C1 segment of cervical spinal cord (tissue), 14 donors: ENCODE data around the gene BNC2.

Source experiments
- DNase-seq, 14 donors: peaks; one replicate each; lab custom pipeline; 2025; lab: John Stamatoyannopoulos, UW

The BNC2 gene

GRCh38 chr9:16602494-16602893 lies 268.0 kb downstream of the BNC2 start:
- no peak for DNase-seq

GRCh38 chr9:16601991-16602390 lies 268.5 kb downstream of the BNC2 start:
- no peak for DNase-seq

- no peak for DNase-seq
Observed at GRCh38 chr9:16598316-16598715, 272.2 kb downstream of the BNC2 start.

GRCh38 chr9:16597136-16597535 lies 273.3 kb downstream of the BNC2 start:
- no peak for DNase-seq

- DNase-seq, result no peak
Observed at GRCh38 chr9:16595227-16595626, 275.2 kb downstream of the BNC2 start.

GRCh38 chr9:16594787-16595186 lies 275.7 kb downstream of the BNC2 start:
- no peak for DNase-seq

- no peak for DNase-seq
Observed at GRCh38 chr9:16593746-16594145, 276.7 kb downstream of the BNC2 start.

GRCh38 chr9:16591092-16591491 lies 279.4 kb downstream of the BNC2 start:
- no peak for DNase-seq

GRCh38 chr9:16585591-16585990 lies 284.9 kb downstream of the BNC2 start:
- DNase-seq, result no peak

- no peak for DNase-seq
Observed at GRCh38 chr9:16579872-16580432, 290.5 kb downstream of the BNC2 start.

GRCh38 chr9:16575986-16576245 lies 294.6 kb downstream of the BNC2 start:
- DNase-seq, result no peak

GRCh38 chr9:16575142-16575985 lies 295.1 kb downstream of the BNC2 start:
- no peak for DNase-seq

GRCh38 chr9:16572005-16572734 lies 298.3 kb downstream of the BNC2 start:
- no peak for DNase-seq

- DNase-seq, result no peak
Observed at GRCh38 chr9:16571127-16571802, 299.2 kb downstream of the BNC2 start.

- no peak for DNase-seq
Observed at GRCh38 chr9:16563446-16563845, 307.0 kb downstream of the BNC2 start.

- no peak for DNase-seq
Observed at GRCh38 chr9:16561121-16561520, 309.3 kb downstream of the BNC2 start.

GRCh38 chr9:16559418-16560188 lies 310.9 kb downstream of the BNC2 start:
- no peak for DNase-seq

- DNase-seq, result no peak
Observed at GRCh38 chr9:16555802-16556201, 314.7 kb downstream of the BNC2 start.

- DNase-seq, result no peak
Observed at GRCh38 chr9:16553869-16554540, 316.5 kb downstream of the BNC2 start.

- no peak for DNase-seq
Observed at GRCh38 chr9:16552252-16552651, 318.2 kb downstream of the BNC2 start.

GRCh38 chr9:16551692-16552091 lies 318.8 kb downstream of the BNC2 start:
- no peak for DNase-seq
